GM21447 (cell line): ENCODE results near the gene FAM135A.
"Not testable (repeated sequence)": the region's sequence is repeated elsewhere in the genome, so short reads cannot be mapped to it uniquely, and the experiment has no call there.

Experiments used
- ATAC-seq: cut with Tn5 transposase; IDR thresholded peaks from one replicate; pipeline ENCODE4 v1.9.1; 2021; ENCODE audit not compliant: unreplicated experiment

The FAM135A gene

DNA sequence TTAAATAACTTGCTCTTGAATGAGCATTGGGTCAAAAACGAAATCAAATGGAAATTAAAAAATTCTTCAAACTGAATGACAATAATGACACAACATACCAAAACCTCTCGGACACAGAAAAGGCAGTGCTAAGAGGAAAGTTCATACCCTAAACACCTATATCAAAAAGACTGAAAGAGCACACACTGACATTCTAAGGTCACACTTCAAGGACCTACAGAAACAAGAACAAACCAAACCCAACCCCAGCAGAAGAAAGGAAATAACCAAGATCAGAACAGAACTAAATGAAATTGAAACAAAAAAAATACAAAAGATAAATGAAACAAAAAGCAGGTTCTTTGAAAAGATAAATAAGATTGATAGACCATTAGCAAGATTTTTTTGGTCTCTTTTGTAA lies 194.1 kb downstream of the FAM135A start:
- ATAC-seq: not testable (repeated sequence)

- not testable (repeated sequence) for ATAC-seq
Observed at GRCh38 chr6:70609181-70609580, 195.9 kb downstream of the FAM135A start.
